Measurements from ENCODE around the gene PPP4R1. TPM values are rescaled to one million over a fixed set of nuclear protein-coding genes. Genes with fewer than 3 reads are reported as not detected.

The PPP4R1 gene
- total RNA-seq, 4 donors from 2014 or later: 118 to 168 (median 140) TPM

- H3K36me3 ChIP-seq: peaks cover 0 to 94% (median 0%) of the 10 kb centered on the region in 3 donors
- no peak for DNase-seq
- H3K4me3 ChIP-seq: no peak overlapping the region
These were observed 55.8 kb downstream of the PPP4R1 start for GRCh38 chr18:9558387-9559064.

GRCh38 chr18:9557250-9557943 is 57.0 kb downstream of the PPP4R1 start:
- DNase-seq: no peak
- no peaks in the 10 kb centered on the region for H3K4me1 ChIP-seq
- TF ChIP-seq POLR2A (IDR thresholded peaks at IDR 0.05) (no peak), CTCF (IDR thresholded peaks at IDR 0.05) (no peak)
- H3K9me3 ChIP-seq: no peaks in the 10 kb centered on the region
- peaks cover 0 to 94% (median 0%) of the 10 kb centered on the region in 3 donors for H3K36me3 ChIP-seq
- no peak overlapping the region for H3K27ac ChIP-seq
- no peaks in the 10 kb centered on the region for H3K27me3 ChIP-seq
- H3K4me3 ChIP-seq: no peak overlapping the region

More at GRCh38 chr18:9558387-9559064, 55.8 kb downstream of the PPP4R1 start:
- Histone ChIP-seq H3K4me1 (no peaks in the 10 kb centered on the region), H3K9me3 (no peaks in the 10 kb centered on the region), H3K27me3 (no peaks in the 10 kb centered on the region), H3K27ac (no peak overlapping the region)
- TF ChIP-seq POLR2A (IDR thresholded peaks at IDR 0.05) (no peak), CTCF (IDR thresholded peaks at IDR 0.05) (no peak)

- Histone ChIP-seq H3K4me3 (no peak overlapping the region), H3K9me3 (no peaks in the 10 kb centered on the region), H3K27ac (no peak overlapping the region), H3K27me3 (no peaks in the 10 kb centered on the region), H3K4me1 (no peaks in the 10 kb centered on the region), H3K36me3 (peaks cover 0 to 96% (median 10%) of the 10 kb centered on the region in 3 donors)
- no peak for DNase-seq
- TF ChIP-seq POLR2A (IDR thresholded peaks at IDR 0.05) (no peak), CTCF (IDR thresholded peaks at IDR 0.05) (no peak)
These were observed 61.7 kb downstream of the PPP4R1 start for GRCh38 chr18:9552616-9553015.

DNA sequence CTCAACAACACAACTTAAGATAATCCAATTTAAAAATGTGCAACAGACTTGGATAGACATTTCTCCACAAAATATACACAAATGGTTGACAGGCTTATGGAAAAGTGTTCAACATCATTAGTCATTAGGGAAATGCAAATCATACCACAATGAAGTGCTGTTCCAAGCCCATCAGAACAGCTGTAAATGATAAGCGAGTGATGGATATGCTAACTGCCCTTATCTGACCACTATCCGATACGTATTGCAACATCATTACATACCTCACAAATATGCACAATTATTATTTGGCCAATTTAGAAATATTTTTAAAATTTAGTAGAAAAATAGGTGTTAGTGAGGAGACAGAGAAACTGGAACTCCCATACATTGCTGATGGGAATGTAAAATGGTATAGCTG is 62.2 kb downstream of the PPP4R1 start:
- H3K9me3 ChIP-seq: no peaks in the 10 kb centered on the region
- no peak overlapping the region for H3K27ac ChIP-seq
- peaks cover 0 to 96% (median 10%) of the 10 kb centered on the region in 3 donors for H3K36me3 ChIP-seq
- TF ChIP-seq POLR2A (IDR thresholded peaks at IDR 0.05) (no peak), CTCF (IDR thresholded peaks at IDR 0.05) (no peak)
- no peaks in the 10 kb centered on the region for H3K27me3 ChIP-seq
- DNase-seq: no peak
- H3K4me1 ChIP-seq: no peaks in the 10 kb centered on the region
- no peak overlapping the region for H3K4me3 ChIP-seq

- TF ChIP-seq POLR2A (IDR thresholded peaks at IDR 0.05): no peak
- no peak for TF ChIP-seq CTCF (IDR thresholded peaks at IDR 0.05)
- no peaks in the 10 kb centered on the region for H3K27me3 ChIP-seq
- H3K36me3 ChIP-seq: peaks cover 0 to 96% (median 10%) of the 10 kb centered on the region in 3 donors
- H3K4me1 ChIP-seq: no peaks in the 10 kb centered on the region
- no peak for DNase-seq
- no peak overlapping the region for H3K27ac ChIP-seq
- H3K9me3 ChIP-seq: no peaks in the 10 kb centered on the region
- no peak overlapping the region for H3K4me3 ChIP-seq
These were observed 63.9 kb downstream of the PPP4R1 start for GRCh38 chr18:9550429-9550828.
